KMS-11 (cell line): Measurements from ENCODE around the gene SOX10.

Experiments used
- H2AFZ ChIP-seq: fragments of 200-600 bp; sonication (generic); 2 replicates; pipeline ENCODE4 v1.6.1; 2016; ENCODE audit warnings: antibody characterized with exemption, mixed run types, low read depth
- H3K27ac ChIP-seq: fragments of 200-600 bp; sonication (generic); 2 replicates; pipeline ENCODE4 v1.6.1; 2016; ENCODE audit warnings: mild to moderate bottlenecking, mixed run types
- H3K27me3 ChIP-seq: fragments of 200-600 bp; sonication (generic); 2 replicates; pipeline ENCODE4 v1.6.1; 2017; ENCODE audit warnings: mild to moderate bottlenecking, low read depth, mixed run types, moderate library complexity; ENCODE audit not compliant: insufficient read depth
- H3K36me3 ChIP-seq: fragments of 200-600 bp; sonication (generic); 2 replicates; pipeline ENCODE4 v1.6.1; 2017; ENCODE audit warnings: mild to moderate bottlenecking, mixed run types; ENCODE audit not compliant: insufficient read depth
- H3K4me1 ChIP-seq: fragments of 200-600 bp; sonication (generic); 2 replicates; pipeline ENCODE4 v1.6.1; 2016; ENCODE audit warnings: mild to moderate bottlenecking, low read depth, mixed run types; ENCODE audit not compliant: poor library complexity, severe bottlenecking
- H3K4me2 ChIP-seq: fragments of 200-600 bp; sonication (generic); 2 replicates; pipeline ENCODE4 v1.7.0; 2016; ENCODE audit warnings: mild to moderate bottlenecking, mixed run types
- H3K4me3 ChIP-seq: fragments of 200-600 bp; sonication (generic); IDR thresholded peaks from 2 replicates; pipeline ENCODE4 v1.6.1; 2017; ENCODE audit warnings: low read depth, low read length, mixed read lengths; ENCODE audit not compliant: insufficient read depth
- H3K79me2 ChIP-seq: fragments of 200-600 bp; sonication (generic); 2 replicates; pipeline ENCODE4 v1.6.1; 2016; ENCODE audit warnings: low read depth, mixed run types; ENCODE audit not compliant: insufficient read depth
- H3K9ac ChIP-seq: fragments of 200-600 bp; sonication (generic); 2 replicates; pipeline ENCODE4 v1.6.1; 2016; ENCODE audit warnings: mild to moderate bottlenecking, mixed run types
- H4K20me1 ChIP-seq: fragments of 200-600 bp; sonication (generic); 2 replicates; pipeline ENCODE4 v1.6.1; 2016; ENCODE audit warnings: mild to moderate bottlenecking, mixed run types; ENCODE audit not compliant: insufficient read depth
- CTCF ChIP-seq: fragments of 200-600 bp; sonication (generic); conservative IDR thresholded peaks from 2 replicates; pipeline ENCODE4 v1.6.1; 2017; ENCODE audit warnings: low read depth, mild to moderate bottlenecking, antibody characterized with exemption, low read length, moderate library complexity, mixed read lengths

Gene SOX10

GRCh38 chr22:37985751-37986281, 1.5 kb upstream of the SOX10 start:
- Histone ChIP-seq H3K36me3 (no peaks in the 10 kb centered on the region), H3K27me3 (no peaks in the 10 kb centered on the region), H3K27ac (no peak overlapping the region), H3K9ac (no peak overlapping the region), H4K20me1 (no peaks in the 10 kb centered on the region), H3K79me2 (no peaks in the 10 kb centered on the region), H3K4me3 (no peak overlapping the region), H3K4me2 (no peak overlapping the region), H2AFZ (no peak overlapping the region), H3K4me1 (no peaks in the 10 kb centered on the region)
- TF ChIP-seq CTCF: no peak

GRCh38 chr22:37985050-37985585, 763 bp upstream of the SOX10 start:
- Histone ChIP-seq H2AFZ (no peak overlapping the region), H3K4me3 (no peak overlapping the region), H3K9ac (no peak overlapping the region), H4K20me1 (no peaks in the 10 kb centered on the region), H3K27ac (no peak overlapping the region), H3K79me2 (no peaks in the 10 kb centered on the region), H3K4me1 (no peaks in the 10 kb centered on the region), H3K36me3 (no peaks in the 10 kb centered on the region), H3K27me3 (no peaks in the 10 kb centered on the region), H3K4me2 (no peak overlapping the region)
- no peak for TF ChIP-seq CTCF

GRCh38 chr22:37982938-37983859, 1.2 kb downstream of the SOX10 start:
- H3K4me1 ChIP-seq: no peaks in the 10 kb centered on the region

More at GRCh38 chr22:37982938-37983859, 1.2 kb downstream of the SOX10 start:
- Histone ChIP-seq H3K79me2 (no peaks in the 10 kb centered on the region), H3K4me3 (no peak overlapping the region), H3K9ac (no peak overlapping the region), H3K4me2 (no peak overlapping the region), H4K20me1 (no peaks in the 10 kb centered on the region), H3K36me3 (no peaks in the 10 kb centered on the region), H3K27me3 (no peaks in the 10 kb centered on the region), H2AFZ (no peak overlapping the region), H3K27ac (no peak overlapping the region)
- no peak; the same call in 1 of the 2 replicates for TF ChIP-seq CTCF
